ENCODE results near the gene BICRA.
"Not testable (repeated sequence)": the region's sequence is repeated elsewhere in the genome, so short reads cannot be mapped to it uniquely, and the experiment has no call there.

Gene BICRA

GRCh38 chr19:47704656-47705055, 95.7 kb downstream of the BICRA start:
- FAIRE-seq (no peak), DNase-seq (ENCODE audit: insufficient read length, low spot score) (no peak)
- TF ChIP-seq CTCF (IDR thresholded peaks at IDR 0.05; ENCODE audit: insufficient read depth, missing control alignments) = no peak

GRCh38 chr19:47707135-47707925, 98.4 kb downstream of the BICRA start:
- no peak for FAIRE-seq

GRCh38 chr19:47711652-47712242, 102.8 kb downstream of the BICRA start:
- DNase-seq (ENCODE audit: insufficient read length, low spot score) (no peak), FAIRE-seq (no peak)
- no peak for TF ChIP-seq CTCF (IDR thresholded peaks at IDR 0.05; ENCODE audit: insufficient read depth, missing control alignments)

More at GRCh38 chr19:47707135-47707925, 98.4 kb downstream of the BICRA start:
- DNase-seq (ENCODE audit: insufficient read length, low spot score) = no peak
- peak; percentile 77 for TF ChIP-seq CTCF (IDR thresholded peaks at IDR 0.05; ENCODE audit: insufficient read depth, missing control alignments)

- FAIRE-seq (no peak), DNase-seq (ENCODE audit: insufficient read length, low spot score) (no peak)
- peak; percentile 64 for TF ChIP-seq CTCF (IDR thresholded peaks at IDR 0.05; ENCODE audit: insufficient read depth, missing control alignments)
These were observed 104.4 kb downstream of the BICRA start, which contains the start of gene EHD2 for GRCh38 chr19:47713046-47714021. Gene EHD2, plus strand, starts transcription at chr19:47713422. Its CDS starts 3,191 bp downstream, at chr19:47716613.

GRCh38 chr19:47714339-47714738, 105.4 kb downstream of the BICRA start:
- no peak for DNase-seq (ENCODE audit: insufficient read length, low spot score)
- FAIRE-seq = no peak
- no peak for TF ChIP-seq CTCF (IDR thresholded peaks at IDR 0.05; ENCODE audit: insufficient read depth, missing control alignments)

GRCh38 chr19:47714855-47715254, 105.9 kb downstream of the BICRA start:
- DNase-seq (ENCODE audit: insufficient read length, low spot score); FAIRE-seq: not testable (repeated sequence)

GRCh38 chr19:47716270-47716937, 107.5 kb downstream of the BICRA start:
- TF ChIP-seq CTCF (IDR thresholded peaks at IDR 0.05; ENCODE audit: insufficient read depth, missing control alignments) = no peak
- FAIRE-seq (no peak), DNase-seq (ENCODE audit: insufficient read length, low spot score) (no peak)

GRCh38 chr19:47718415-47719046, 109.6 kb downstream of the BICRA start:
- not testable (repeated sequence) for FAIRE-seq; DNase-seq (ENCODE audit: insufficient read length, low spot score)
